ENCODE measurements around the gene GALNT11. TPM values are rescaled to one million over a fixed set of nuclear protein-coding genes. Genes with fewer than 3 reads are reported as not detected.
"Not testable (repeated sequence)": the region's sequence is repeated elsewhere in the genome, so short reads cannot be mapped to it uniquely, and the experiment has no call there.

Gene GALNT11
- polyA plus RNA-seq, 4 donors, result 102 to 119 (median 111) TPM

DNA sequence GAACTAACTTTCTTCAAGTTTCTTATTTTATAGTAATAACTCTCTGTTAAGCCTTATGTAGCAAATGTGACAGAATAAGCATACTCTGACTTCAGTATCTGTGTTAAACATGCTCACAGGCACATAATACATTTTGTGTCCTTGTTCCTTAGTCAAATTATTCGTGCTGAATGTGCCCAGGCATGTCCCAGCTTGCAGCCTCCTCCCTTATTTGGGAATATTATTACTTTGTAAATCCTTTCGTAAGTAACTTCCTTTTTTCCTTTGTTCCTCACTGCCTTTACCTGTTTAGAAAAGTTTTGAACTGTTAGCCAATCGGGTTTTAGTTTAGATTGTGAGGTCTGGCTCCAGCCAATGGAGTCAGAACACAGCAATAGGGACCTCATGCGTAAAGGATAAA, 46.9 kb downstream of the GALNT11 start:
- DNase-seq (ENCODE audit: low read depth in 4 of 4, low spot score in 2 of 4), result no peak

DNA sequence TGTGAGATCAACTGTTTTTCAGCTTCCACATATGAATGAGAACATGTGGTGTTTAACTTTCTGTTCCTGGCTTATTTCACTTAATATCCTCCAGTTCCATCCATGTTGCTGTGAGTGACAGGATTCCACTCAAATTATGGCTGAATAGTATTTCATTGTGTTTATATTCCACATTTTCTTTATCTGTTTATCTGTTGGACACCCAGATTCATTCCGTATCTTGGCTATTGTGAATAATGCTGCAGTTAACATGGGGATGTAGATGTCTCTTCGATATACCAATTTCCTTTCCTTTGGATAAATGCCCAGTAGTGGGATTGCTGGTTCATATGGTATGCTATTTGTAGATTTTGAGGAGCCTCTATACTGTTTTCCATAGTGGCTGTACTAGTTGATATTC, 47.9 kb downstream of the GALNT11 start:
- DNase-seq (ENCODE audit: low read depth in 4 of 4, low spot score in 2 of 4), result no peak

DNA sequence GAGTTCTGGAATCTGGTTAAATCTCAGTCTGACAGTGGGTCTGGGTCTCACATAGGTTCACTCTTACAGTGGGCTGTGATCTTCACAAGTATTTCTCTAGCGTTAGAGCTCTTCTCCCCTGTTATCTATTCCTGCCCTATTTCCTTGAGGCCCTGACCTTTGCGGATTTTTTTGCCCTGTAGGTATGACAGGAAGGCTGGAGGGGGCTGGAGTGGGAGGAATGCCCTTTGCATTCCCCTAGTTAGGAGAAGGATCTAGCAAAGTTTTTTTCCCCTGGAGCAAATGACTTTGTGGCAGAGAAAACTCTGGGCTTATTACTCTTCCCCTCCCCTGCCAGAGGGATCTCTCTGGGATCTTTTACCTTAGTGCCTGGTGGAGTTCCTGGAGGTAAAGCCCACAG, 49.2 kb downstream of the GALNT11 start:
- no peak for DNase-seq (ENCODE audit: low read depth in 4 of 4, low spot score in 2 of 4)

DNA sequence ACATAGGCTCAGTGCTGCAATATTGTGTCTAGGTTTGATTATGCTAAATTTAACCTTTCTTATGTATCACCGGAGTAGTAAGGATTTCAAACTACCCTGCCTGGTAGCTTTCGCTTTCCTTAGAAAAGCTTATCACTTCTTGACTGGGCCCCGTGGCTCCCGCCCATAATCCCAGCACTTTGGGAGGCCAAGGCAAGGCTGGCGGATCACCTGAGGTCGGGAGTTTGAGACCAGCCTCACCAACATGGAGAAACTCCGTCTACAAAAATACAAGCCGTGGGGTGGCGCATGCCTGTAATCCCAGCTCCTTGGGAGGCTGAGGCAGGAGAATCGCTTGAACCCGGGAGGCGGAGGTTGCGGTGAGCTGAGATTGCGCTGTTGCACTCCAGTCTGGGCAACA, 49.9 kb downstream of the GALNT11 start:
- DNase-seq (ENCODE audit: low read depth in 4 of 4, low spot score in 2 of 4), result not testable (repeated sequence)

DNA sequence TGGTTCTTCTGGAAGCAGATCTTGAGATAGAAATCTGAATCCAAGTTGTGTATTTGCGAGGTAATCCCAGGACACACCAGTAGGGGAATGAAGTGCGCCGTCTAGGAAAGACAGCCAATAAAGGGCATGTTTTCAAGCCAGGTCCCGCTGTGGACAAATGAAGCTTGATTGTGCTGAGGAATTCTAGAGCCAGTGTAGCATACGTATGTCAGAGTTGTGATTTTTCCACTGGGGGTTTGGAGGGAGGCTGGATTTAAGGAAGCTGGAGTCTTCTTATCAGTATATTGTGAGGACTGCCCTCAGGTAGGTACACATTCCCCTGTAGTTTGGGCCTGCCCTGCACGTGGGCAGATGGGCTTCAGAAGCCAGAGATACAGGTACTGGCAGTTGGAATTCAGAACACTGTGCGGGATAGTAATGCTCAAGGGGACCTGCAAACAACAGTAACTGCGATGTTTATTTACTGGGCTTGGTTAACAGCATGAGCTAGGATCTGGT, 50.9 kb downstream of the GALNT11 start:
- no peak for DNase-seq (ENCODE audit: low read depth in 4 of 4, low spot score in 2 of 4)

DNA sequence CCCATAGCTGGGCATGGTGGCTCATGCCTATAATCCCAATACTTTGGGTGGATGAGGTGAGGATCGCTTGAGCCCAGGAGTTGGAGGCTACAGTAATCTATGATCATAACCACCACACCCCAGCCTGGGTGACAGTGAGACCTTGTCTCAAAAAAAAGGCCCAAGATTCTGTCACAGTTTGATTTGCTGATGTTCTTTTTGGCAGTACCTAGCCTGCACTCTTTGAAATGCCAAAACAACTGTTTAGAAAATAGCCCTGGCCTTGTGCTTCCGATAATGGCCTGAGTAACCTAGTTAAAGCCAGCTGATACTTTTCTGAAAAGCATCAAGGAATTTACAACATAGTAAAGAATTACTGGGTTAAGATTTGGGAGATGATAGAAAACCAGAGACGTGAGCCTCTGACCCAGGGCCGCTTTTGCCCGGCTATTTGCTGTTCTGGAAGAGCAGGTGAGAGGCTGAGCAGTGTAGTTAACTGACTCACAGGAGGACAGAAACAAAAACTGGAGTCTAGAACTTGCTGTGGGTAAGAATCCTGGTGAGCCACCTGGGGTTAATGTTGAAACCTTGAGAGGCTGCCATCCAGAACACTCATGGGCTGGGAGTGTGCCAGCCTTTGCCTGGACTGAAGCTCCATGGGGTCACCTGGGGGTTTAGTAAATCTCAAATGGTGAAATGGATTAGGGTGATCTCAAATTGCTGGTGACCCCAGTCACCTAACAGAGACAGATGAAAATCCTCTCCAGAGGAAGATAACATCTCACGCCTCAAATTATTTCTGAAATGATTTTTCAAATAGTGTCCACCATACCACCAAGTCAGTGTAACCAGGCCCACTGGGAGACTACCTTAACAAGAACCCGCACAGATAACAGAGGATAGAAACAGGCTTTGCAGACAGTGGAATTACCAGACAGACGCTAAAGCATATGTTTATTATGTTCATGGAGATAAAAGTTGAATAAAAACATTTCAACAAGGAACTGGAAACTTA, 51.8 kb downstream of the GALNT11 start:
- no peak for DNase-seq (ENCODE audit: low read depth in 4 of 4, low spot score in 2 of 4)

DNA sequence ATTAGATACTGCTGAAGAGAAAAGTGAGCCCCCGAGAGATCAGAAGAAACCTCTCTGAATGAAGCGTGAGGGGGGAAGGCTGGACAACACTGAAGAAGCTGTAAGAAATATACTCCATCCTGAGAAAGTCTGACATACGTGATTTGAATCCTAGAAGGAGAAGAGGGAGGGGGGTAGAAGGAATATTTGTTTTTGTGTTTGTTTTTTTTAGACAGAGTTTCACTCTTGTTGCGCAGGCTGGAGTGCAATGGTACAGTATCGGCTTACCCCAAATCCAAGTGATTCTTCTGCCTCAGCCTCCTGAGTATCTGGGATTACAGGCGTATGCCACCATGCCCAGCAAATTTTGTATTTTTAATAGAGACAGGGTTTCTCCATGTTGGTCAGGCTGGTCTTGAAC, 52.6 kb downstream of the GALNT11 start:
- DNase-seq (ENCODE audit: low read depth in 4 of 4, low spot score in 2 of 4), result no peak

DNA sequence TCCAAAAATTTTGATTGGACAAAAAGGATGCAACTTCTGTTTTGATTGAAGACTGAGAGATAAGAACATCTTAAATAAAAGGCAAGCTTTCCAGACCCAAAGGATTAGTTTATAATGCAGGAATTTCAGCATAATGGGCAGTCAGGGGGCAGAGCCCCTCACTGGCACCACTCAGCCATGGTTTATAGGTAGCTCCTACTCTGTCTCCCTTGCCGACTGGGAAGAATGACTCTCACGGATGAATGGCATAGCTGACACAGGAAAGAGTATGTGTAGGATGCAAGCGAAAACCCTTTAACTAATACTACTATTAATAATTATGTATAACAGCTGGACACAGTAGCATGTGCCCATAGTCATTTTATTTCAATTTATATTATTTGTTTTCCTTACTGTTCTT, 53.3 kb downstream of the GALNT11 start:
- DNase-seq (ENCODE audit: low read depth in 4 of 4, low spot score in 2 of 4), result no peak

DNA sequence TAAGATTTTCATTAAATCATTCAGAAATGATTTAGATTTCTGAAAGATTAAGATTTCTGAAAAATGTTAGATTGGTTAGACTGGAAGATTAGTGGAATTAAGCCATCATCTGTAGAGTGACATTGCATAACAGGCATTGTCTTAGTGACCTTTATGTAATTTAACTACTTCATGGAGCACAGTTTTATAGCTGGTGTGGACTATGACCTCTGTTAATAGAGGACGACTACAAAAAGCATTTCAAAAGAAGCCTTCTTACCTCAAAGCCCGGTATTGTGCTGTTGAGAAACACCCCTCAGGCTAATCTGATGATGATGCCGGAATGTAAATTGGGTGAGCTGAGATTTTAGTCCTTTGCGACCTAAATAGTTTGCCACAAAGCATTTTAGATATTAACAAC, 55.6 kb downstream of the GALNT11 start:
- no peak for DNase-seq (ENCODE audit: low read depth in 4 of 4, low spot score in 2 of 4)

DNA sequence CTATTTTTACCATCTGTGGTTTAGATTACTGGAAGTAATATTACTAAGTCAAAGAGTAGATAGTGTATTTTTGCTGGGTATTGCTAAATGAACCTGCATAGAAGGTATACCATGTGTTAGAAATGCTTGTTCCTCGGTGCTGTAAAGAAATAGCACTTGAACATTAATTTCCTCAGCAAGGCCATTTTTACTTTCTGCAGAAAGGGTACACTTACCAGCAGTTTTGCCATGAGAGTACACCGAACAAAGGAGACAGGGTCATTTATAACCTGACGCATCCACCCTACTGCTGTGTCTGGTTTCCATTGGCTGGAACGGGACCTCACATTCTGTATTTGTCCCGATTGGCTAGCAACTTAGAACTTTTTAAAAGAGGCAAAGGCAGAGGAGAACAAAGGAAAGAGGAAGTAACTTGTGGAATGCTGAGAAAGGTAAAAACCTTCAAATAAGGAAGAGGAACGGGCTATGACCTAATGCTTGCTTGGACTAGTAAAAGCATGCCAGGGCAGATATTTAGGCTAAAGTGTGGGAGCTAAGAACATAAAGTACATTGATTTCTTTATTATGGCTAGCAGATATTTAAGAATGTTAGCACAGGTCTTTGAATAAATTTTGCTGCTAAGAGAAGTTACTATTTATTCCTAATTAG, 56.7 kb downstream of the GALNT11 start:
- DNase-seq (ENCODE audit: low read depth in 4 of 4, low spot score in 2 of 4), result not testable (repeated sequence)

DNA sequence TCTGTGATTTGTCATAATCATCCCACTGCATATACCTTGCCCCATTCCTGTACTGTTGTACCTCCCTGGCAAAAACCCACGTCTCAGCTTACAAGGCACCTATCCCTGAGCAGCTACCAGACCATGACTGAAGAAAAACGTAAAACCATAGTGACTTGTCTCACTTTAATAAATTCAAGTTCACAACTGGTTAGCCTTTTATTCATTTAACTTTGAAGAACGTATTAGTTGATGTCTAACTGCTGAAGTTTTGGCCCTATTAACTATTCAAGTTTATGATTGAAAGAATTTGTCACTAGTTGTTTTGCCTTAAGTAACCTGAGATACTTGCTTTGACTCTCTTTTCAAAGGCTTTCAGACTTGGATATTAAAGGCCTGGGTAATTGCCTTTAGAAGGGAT, 59.7 kb downstream of the GALNT11 start:
- peak in 1 of 4 donors; percentile 37 for DNase-seq (ENCODE audit: low read depth in 4 of 4, low spot score in 2 of 4)

DNA sequence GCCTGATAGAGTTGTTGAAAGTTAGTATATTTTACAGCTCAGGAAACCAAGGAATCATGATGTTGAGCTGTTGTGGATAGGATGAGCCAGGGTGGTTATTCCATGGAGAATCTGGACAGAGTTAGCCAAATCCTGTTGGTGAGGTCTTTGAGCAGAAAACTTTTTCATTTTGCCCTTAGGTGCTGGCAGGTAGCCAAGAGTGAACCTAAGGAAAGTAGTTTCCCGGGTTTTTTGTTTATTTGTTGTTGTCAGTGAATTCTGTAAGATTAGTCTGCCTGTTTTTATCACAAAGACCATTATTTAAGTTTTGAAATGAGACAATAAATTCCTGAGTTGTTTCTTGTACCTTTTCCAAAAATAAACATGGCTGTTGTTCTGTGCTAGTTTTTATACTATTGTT, 61.0 kb downstream of the GALNT11 start:
- no peak for DNase-seq (ENCODE audit: low read depth in 4 of 4, low spot score in 2 of 4)

DNA sequence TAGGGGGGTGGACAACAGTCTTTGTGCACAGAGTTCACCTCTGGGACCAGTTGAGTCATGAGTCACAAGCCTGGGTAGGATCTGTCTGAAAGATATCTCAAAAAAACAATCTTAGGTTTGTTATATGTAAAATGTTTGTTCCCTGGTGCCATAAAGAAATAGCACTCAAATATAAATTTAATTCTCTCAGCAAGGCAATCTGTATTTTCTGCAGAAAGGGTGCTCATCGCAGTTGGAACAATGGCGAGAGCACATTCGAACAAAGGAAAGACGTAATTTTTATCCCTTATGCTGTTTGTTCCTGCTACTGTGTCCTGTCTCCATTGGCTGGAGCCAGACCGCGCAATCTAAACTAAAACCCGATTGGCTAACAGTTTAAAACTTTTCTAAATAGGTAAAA, 63.7 kb downstream of the GALNT11 start:
- DNase-seq (ENCODE audit: low read depth in 4 of 4, low spot score in 2 of 4), result no peak

DNA sequence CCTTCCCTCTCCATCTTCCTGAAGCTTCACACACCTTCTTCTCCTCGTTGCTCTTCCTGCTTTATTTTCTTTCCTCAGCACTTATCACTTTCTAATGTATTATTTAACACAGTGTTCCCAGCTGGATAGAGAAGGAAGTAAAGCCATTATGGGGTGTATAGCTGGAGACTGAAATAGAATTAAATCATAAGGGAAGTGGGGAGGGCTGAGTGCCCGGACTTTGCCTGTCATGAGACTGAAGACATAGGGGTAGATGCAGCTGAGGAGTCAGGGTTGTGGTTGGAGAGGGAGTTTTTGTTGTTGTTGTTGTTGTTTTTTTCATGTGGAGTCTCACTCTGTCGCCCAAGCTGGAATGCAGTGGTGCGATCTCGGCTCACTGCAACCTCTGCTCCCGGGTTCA, 65.3 kb downstream of the GALNT11 start:
- DNase-seq (ENCODE audit: low read depth in 4 of 4, low spot score in 2 of 4), result no peak

DNA sequence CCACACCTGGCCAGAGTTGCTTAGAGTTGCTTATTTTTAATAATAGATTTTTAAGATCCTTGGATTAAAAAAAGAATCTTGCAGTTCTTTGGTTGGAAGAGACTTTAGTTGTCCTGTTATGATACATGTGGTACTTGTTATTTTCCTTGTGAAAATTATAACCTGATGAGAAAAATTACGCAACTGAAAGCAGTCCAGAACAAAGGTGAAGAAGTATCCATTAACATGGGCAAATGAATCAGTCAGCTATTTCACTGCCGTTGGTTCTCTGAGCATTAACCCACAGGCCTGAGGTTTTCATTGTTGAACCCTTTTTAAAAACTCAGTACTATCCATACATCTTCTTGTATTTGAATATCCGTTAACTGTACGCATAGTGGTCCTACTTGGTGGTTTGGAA, 68.2 kb downstream of the GALNT11 start:
- no peak for DNase-seq (ENCODE audit: low read depth in 4 of 4, low spot score in 2 of 4)

DNA sequence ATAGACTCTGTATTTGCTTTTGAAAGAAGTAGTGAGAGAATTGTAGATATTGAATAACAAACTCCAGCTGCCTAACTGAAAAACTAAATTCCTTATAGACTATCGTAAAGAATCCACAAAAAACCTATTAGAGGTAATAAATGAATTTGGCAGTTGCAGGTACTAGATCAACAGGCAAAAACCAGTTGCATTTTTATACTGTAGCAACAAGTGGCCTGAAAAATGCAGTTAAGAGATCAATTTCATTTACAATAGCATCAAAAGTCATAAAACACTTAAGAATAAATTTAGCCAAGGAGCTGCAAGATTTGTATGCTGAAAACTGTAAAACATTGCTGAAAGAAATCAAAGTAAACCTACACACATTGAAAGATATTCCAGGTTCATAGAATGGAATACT, 70.3 kb downstream of the GALNT11 start:
- no peak for DNase-seq (ENCODE audit: low read depth in 4 of 4, low spot score in 2 of 4)

DNA sequence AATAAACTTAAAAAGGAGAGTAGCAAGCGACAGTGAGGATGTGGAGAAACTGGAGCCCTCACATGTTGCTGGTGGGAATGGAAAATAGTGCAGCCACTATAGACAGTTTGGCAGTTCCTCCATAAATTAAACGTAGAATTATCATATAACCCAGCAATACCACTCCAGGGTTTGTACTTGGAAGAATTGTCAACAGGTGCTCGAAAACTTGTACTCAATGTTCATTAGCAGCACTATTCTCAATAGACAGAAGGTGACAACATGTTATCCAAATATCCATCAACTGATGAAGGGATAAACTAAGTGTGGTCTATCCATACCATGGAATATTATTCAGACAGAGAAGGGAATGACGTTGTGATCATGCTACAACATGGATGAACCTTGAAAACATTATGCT, 71.9 kb downstream of the GALNT11 start:
- no peak for DNase-seq (ENCODE audit: low read depth in 4 of 4, low spot score in 2 of 4)

DNA sequence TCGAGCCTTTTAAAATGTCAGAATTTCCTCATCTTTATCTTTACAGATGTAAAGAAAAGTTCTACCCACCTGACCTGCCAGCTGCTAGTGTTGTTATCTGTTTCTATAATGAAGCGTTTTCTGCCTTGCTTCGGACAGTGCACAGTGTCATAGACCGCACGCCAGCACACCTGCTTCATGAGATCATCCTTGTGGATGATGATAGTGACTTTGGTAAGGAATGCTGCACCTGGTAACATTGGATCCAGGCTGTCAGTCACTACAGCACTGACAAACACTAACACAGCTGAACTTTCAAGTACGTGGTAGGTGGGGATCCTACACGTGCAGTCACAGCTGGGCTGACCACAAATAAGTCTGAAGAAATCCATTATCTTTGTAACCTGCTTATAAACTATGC, 77.6 kb downstream of the GALNT11 start:
- no peak for DNase-seq (ENCODE audit: low read depth in 4 of 4, low spot score in 2 of 4)

DNA sequence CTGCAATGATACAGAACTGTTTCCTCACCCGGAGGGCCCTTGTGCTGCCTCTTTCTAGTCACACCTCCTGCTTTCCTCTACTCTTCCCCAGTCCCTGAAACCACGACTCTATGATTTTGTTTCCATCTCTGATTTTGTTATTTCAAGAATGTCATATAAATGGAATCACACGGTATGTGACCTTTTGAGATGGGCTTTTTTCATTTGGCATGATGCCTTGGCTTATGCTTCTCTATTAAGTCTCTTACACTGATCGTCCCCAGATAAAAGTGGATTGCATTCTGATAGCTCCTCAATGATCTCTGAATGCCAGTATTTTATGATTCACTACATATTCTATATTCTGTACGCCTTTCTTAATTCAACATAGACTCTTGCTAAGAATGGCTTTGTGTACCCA, 78.2 kb downstream of the GALNT11 start:
- DNase-seq (ENCODE audit: low read depth in 4 of 4, low spot score in 2 of 4), result no peak

DNA sequence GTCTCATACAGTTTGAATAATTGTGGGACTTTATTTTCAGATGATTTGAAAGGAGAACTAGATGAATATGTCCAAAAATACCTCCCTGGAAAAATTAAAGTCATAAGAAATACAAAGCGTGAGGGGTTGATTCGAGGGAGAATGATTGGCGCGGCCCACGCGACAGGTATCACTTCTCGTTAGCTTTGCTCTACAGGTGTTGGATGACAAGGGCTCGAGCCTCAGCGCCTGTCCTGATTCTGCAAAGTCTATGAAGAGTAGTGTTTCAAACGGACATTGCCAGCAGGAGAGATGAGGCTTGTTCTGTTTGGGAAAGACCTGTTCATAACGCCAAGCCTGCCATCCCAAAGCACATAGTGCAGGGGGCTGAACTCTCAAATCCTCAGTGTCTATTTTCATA, 79.7 kb downstream of the GALNT11 start:
- DNase-seq (ENCODE audit: low read depth in 4 of 4, low spot score in 2 of 4), result no peak

DNA sequence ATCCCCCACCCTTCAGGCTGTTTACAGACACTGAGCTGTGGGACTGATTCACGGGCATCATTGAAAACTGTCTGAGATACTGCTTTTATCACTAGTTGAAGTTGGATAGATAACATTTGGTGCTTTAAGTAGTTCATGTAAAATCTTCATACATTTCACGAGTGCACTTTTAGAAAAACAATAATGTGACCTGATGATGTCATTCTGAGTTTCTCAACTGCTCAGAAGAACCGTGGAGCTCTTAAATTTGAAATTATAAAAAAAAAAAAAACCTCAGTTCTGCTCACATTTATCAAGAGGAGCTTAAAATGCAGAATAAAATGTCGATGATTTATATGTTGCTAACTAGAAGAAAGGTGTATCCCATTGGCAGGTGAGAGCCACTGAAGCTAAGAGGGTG, 81.5 kb downstream of the GALNT11 start:
- DNase-seq (ENCODE audit: low read depth in 4 of 4, low spot score in 2 of 4), result no peak

DNA sequence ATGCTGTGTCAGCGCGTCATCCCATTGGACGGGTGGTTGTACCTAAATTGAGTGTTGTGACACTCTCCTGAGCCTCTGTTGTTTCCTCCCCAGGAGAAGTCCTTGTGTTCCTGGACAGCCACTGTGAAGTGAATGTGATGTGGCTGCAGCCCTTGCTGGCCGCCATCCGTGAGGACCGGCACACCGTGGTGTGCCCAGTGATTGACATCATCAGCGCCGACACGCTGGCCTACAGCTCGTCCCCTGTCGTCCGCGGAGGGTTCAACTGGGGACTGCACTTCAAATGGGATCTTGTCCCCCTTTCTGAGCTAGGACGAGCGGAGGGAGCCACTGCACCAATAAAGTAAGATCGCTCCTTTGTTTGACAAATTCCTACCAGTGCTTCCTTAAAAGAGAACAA, 82.5 kb downstream of the GALNT11 start:
- DNase-seq (ENCODE audit: low read depth in 4 of 4, low spot score in 2 of 4), result no peak
